ENCODE data around the gene IAPP. TPM values are rescaled to one million over a fixed set of nuclear protein-coding genes. Genes with fewer than 3 reads are reported as not detected.
"Not testable (repeated sequence)": the region's sequence is repeated elsewhere in the genome, so short reads cannot be mapped to it uniquely, and the experiment has no call there.

IAPP gene
- total and polyA plus RNA-seq, 2 experiments from 2014 or later = 0.32 TPM; not detected in 1

DNA sequence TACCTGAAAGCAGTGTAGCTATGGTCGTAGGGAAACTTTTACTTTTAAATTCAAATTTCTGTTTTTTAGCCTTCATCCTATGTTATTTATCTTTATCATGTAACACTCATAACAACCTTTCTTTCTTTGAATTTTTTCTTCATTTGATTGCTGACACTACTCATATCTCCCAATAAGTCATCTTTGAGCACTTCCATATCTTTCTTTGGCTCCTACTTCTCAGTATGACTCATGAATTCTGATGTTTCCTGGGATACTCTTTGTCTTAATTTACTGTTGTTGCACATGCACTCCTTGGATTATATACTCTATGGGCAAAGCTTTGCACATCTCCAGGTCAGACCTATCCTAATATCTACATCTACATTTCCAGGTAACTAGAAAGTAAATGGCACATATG, 18.1 kb upstream of the IAPP start (continued):
- no peak for TF ChIP-seq EZH2phosphoT487 (IDR thresholded peaks at IDR 0.05; ENCODE audit: unreplicated experiment)
- TF ChIP-seq POLR2AphosphoS5 (IDR thresholded peaks at IDR 0.05; ENCODE audit: low read depth) = no peak
- TF ChIP-seq, protein P1, sequence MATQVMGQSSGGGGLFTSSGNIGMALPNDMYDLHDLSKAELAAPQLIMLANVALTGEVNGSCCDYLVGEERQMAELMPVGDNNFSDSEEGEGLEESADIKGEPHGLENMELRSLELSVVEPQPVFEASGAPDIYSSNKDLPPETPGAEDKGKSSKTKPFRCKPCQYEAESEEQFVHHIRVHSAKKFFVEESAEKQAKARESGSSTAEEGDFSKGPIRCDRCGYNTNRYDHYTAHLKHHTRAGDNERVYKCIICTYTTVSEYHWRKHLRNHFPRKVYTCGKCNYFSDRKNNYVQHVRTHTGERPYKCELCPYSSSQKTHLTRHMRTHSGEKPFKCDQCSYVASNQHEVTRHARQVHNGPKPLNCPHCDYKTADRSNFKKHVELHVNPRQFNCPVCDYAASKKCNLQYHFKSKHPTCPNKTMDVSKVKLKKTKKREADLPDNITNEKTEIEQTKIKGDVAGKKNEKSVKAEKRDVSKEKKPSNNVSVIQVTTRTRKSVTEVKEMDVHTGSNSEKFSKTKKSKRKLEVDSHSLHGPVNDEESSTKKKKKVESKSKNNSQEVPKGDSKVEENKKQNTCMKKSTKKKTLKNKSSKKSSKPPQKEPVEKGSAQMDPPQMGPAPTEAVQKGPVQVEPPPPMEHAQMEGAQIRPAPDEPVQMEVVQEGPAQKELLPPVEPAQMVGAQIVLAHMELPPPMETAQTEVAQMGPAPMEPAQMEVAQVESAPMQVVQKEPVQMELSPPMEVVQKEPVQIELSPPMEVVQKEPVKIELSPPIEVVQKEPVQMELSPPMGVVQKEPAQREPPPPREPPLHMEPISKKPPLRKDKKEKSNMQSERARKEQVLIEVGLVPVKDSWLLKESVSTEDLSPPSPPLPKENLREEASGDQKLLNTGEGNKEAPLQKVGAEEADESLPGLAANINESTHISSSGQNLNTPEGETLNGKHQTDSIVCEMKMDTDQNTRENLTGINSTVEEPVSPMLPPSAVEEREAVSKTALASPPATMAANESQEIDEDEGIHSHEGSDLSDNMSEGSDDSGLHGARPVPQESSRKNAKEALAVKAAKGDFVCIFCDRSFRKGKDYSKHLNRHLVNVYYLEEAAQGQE (IDR thresholded peaks at IDR 0.05; ENCODE audit: unreplicated experiment) = no peak
- no peak for TF ChIP-seq ZNF114 (CRISPR knock-in tag; IDR thresholded peaks at IDR 0.05)
- TF ChIP-seq, protein P2, sequence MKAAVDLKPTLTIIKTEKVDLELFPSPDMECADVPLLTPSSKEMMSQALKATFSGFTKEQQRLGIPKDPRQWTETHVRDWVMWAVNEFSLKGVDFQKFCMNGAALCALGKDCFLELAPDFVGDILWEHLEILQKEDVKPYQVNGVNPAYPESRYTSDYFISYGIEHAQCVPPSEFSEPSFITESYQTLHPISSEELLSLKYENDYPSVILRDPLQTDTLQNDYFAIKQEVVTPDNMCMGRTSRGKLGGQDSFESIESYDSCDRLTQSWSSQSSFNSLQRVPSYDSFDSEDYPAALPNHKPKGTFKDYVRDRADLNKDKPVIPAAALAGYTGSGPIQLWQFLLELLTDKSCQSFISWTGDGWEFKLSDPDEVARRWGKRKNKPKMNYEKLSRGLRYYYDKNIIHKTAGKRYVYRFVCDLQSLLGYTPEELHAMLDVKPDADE (IDR thresholded peaks at IDR 0.05) = no peak
- TF ChIP-seq, protein P3, sequence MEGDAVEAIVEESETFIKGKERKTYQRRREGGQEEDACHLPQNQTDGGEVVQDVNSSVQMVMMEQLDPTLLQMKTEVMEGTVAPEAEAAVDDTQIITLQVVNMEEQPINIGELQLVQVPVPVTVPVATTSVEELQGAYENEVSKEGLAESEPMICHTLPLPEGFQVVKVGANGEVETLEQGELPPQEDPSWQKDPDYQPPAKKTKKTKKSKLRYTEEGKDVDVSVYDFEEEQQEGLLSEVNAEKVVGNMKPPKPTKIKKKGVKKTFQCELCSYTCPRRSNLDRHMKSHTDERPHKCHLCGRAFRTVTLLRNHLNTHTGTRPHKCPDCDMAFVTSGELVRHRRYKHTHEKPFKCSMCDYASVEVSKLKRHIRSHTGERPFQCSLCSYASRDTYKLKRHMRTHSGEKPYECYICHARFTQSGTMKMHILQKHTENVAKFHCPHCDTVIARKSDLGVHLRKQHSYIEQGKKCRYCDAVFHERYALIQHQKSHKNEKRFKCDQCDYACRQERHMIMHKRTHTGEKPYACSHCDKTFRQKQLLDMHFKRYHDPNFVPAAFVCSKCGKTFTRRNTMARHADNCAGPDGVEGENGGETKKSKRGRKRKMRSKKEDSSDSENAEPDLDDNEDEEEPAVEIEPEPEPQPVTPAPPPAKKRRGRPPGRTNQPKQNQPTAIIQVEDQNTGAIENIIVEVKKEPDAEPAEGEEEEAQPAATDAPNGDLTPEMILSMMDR (conservative IDR thresholded peaks at IDR 0.05; ENCODE audit: low read depth in 2 of 2) = no peak
- no peak for TF ChIP-seq JUNB (IDR thresholded peaks at IDR 0.05; ENCODE audit: unreplicated experiment)
- no peak for TF ChIP-seq STAT1 (IDR thresholded peaks at IDR 0.05; ENCODE audit: unreplicated experiment)
- TF ChIP-seq EZH2 (IDR thresholded peaks at IDR 0.05; ENCODE audit: low read depth, unreplicated experiment) = no peak

DNA sequence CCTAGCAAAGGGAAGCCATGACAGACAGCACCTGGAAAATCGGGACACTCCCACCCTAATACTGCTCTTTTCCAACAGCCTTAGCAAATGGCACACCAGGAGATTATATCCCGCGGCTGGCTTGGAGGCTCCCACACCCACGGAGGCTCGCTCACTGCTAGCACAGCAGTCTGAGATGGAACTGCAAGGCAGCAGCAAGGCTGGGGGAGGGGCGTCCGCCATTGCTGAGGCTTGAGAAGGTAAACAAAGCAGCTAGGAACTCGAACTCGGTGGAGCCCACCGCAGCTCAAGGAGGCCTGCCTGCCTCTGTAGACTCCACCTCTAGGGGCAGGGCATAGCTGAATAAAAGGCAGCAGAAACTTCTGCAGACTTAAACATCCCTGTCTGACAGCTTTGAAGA, 12.1 kb upstream of the IAPP start:
- H3K9me2 ChIP-seq (ENCODE audit: insufficient read depth); H3K4me3 Mint-ChIP-seq; H3K27ac Mint-ChIP-seq; H3K4me2 ChIP-seq; H3F3A ChIP-seq (replicated peaks; ENCODE audit: low read depth); H4K20me1 ChIP-seq (replicated peaks; ENCODE audit: insufficient read depth); ATAC-seq; H3K79me2 ChIP-seq (replicated peaks; ENCODE audit: insufficient read depth); DNase-seq (ENCODE audit: low spot score); H3K27ac ChIP-seq (ENCODE audit: low read depth); H3K36me3 ChIP-seq (ENCODE audit: insufficient read depth); H2AFZ ChIP-seq; H3K4me1 ChIP-seq (ENCODE audit: insufficient read depth); H3K27me3 ChIP-seq (ENCODE audit: insufficient read depth); H3K4me1 Mint-ChIP-seq; H3K27me3 Mint-ChIP-seq (ENCODE audit: insufficient read depth, low read depth, poor library complexity); H3K4me3 ChIP-seq: not testable (repeated sequence)
- Mint-ChIP-seq H3K9me3 (peaks cover 31% of the 10 kb centered on the region), H3K36me3 (ENCODE audit: low read depth) (peaks cover 16% of the 10 kb centered on the region)
